ENCODE results near the gene PRKCZ.
A peak's percentile ranks its signal among the peaks of the same experiment; 100 is the strongest.

- peak; percentile 83 for TF ChIP-seq CTCF (conservative IDR thresholded peaks at IDR 0.05)
- no peak for TF ChIP-seq EZH2 (IDR thresholded peaks at IDR 0.05; ENCODE audit: low read depth)
These were observed 3.9 kb upstream of the PRKCZ start for GRCh38 chr1:2046174-2046917.

Data from PC-9 (cell line).